ENCODE data around the gene ANAPC7.

DNA sequence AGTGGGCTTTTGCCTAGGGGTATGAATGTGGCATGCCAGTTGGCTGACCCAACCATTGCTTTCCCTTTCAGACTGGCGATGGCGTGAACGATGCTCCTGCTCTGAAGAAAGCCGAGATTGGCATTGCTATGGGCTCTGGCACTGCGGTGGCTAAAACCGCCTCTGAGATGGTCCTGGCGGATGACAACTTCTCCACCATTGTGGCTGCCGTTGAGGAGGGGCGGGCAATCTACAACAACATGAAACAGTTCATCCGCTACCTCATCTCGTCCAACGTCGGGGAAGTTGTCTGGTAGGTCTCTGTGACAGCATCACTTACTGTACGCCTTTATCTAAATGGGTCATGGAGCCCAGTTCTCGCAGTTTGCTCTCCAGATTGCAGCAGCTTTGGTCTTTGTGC, 61.4 kb downstream of the ANAPC7 start:
- TF ChIP-seq CTCF (IDR thresholded peaks at IDR 0.05) (no peak), POLR2AphosphoS5 (IDR thresholded peaks at IDR 0.05; ENCODE audit: low read depth, low read length) (no peak), TCF7L2 (IDR thresholded peaks at IDR 0.05; ENCODE audit: low read depth, low read length) (no peak), SIN3A (IDR thresholded peaks at IDR 0.05; ENCODE audit: borderline replicate concordance, insufficient read depth, low read depth, low read length) (no peak)
- TF ChIP-seq, protein P1, sequence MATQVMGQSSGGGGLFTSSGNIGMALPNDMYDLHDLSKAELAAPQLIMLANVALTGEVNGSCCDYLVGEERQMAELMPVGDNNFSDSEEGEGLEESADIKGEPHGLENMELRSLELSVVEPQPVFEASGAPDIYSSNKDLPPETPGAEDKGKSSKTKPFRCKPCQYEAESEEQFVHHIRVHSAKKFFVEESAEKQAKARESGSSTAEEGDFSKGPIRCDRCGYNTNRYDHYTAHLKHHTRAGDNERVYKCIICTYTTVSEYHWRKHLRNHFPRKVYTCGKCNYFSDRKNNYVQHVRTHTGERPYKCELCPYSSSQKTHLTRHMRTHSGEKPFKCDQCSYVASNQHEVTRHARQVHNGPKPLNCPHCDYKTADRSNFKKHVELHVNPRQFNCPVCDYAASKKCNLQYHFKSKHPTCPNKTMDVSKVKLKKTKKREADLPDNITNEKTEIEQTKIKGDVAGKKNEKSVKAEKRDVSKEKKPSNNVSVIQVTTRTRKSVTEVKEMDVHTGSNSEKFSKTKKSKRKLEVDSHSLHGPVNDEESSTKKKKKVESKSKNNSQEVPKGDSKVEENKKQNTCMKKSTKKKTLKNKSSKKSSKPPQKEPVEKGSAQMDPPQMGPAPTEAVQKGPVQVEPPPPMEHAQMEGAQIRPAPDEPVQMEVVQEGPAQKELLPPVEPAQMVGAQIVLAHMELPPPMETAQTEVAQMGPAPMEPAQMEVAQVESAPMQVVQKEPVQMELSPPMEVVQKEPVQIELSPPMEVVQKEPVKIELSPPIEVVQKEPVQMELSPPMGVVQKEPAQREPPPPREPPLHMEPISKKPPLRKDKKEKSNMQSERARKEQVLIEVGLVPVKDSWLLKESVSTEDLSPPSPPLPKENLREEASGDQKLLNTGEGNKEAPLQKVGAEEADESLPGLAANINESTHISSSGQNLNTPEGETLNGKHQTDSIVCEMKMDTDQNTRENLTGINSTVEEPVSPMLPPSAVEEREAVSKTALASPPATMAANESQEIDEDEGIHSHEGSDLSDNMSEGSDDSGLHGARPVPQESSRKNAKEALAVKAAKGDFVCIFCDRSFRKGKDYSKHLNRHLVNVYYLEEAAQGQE (IDR thresholded peaks at IDR 0.05; ENCODE audit: insufficient read depth in 1 of 2, low read depth in 2 of 2, low read length in 1 of 2), result no peak

Data from Panc1 (cell line).